CD4-positive, alpha-beta T cell treated with Interferon gamma for 1 hour (primary cell): Measurements from ENCODE around the gene WDR41.
"Not testable (repeated sequence)": the region's sequence is repeated elsewhere in the genome, so short reads cannot be mapped to it uniquely, and the experiment has no call there.

Source experiments
- DNase-seq: peaks from one replicate; pipeline ENCODE4 v3.0.0-alpha.2; 2020

WDR41 gene

GRCh38 chr5:77491783-77492652, at the start of gene WDR41:
WDR41 (minus strand) TSS chr5:77492316; CDS start chr5:77492220, 96 bp downstream.
- peak; percentile 83 for DNase-seq

DNA sequence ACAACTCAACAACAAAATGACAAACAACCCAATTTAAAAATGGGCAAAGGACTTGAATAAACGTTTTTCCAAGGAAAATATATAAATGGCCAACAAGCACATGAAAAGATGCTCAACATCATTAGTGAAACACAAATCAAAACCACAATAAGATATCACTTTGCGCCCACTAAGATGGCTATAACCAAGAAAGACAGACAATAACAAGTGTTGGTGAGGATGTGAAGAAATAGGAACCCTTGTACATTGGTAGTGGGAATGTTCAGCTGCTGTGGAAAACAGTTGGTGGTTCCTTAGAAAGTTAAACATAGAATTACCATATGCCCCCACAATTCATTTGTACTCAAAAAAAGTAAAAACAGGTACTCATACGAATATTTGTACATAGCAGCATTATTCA, 39.2 kb upstream of the WDR41 start:
- DNase-seq, result no peak

GRCh38 chr5:77518304-77518703, 26.2 kb upstream of the WDR41 start:
- DNase-seq, result no peak

- no peak for DNase-seq
These were observed 22.3 kb upstream of the WDR41 start for GRCh38 chr5:77514457-77514856.

DNA sequence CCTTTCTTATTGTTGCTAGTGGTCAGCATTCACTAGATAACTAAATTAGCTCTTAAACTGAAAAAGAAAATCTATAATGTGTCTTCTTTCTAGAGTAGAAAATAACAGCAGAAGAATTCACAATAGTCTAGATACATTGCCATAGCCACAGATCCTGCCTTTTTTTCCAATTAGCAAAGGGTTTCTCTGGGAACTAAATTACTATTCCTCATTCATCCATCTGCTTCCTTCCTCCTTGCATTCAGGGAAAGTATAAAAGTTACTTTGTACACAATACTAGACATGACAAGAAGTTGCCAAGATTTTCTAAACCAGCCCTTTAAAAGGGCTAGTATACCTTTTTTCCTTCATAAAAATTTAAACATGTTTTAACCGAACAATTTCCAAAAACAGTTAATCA, 21.2 kb upstream of the WDR41 start:
- DNase-seq, result no peak

- DNase-seq, result not testable (repeated sequence)
These were observed 9.0 kb upstream of the WDR41 start for GRCh38 chr5:77501132-77501531.

DNA sequence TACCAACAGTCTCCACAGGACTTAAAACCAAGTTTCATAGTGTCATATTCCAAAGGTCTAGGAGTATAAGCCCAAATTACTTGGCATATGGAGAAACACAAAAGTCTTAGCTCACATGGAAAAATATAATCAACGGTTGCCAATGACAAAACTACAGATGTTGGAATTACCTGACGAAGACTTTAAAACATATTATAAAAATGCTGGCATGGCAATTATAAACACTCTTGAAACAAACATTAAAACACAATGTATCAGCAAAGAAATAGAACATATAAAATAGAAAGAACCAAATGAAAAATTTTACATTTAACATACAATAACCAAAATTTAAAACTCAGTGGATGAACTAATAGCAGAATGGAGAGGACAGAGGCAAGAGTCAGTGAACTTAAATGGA, 7.9 kb upstream of the WDR41 start:
- no peak for DNase-seq

DNA sequence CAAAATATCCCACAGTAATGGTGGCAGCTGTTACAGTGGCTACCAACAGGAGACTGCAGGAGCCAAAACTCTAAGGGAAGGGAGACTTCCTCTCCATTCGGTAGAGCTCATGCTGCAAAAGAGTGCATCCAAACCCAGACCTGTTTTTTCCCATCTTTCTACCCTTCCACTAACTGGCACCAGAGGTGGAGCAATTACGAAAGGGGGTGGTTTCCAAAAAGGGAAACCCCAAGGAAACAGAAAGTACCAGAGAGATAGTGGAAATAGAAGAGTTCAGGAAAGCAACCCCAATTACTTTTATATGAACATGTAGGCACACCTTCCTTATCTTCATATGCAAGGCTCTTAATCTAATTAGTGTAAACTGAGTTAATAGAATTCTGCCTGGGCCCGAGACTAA, 7.3 kb upstream of the WDR41 start:
- no peak for DNase-seq

GRCh38 chr5:77498952-77499351, 6.8 kb upstream of the WDR41 start:
- no peak for DNase-seq

- no peak for DNase-seq
These were observed 2.8 kb upstream of the WDR41 start for GRCh38 chr5:77494935-77495334.

- DNase-seq, result no peak
These were observed 511 bp upstream of the WDR41 start for GRCh38 chr5:77492653-77493000.

DNA sequence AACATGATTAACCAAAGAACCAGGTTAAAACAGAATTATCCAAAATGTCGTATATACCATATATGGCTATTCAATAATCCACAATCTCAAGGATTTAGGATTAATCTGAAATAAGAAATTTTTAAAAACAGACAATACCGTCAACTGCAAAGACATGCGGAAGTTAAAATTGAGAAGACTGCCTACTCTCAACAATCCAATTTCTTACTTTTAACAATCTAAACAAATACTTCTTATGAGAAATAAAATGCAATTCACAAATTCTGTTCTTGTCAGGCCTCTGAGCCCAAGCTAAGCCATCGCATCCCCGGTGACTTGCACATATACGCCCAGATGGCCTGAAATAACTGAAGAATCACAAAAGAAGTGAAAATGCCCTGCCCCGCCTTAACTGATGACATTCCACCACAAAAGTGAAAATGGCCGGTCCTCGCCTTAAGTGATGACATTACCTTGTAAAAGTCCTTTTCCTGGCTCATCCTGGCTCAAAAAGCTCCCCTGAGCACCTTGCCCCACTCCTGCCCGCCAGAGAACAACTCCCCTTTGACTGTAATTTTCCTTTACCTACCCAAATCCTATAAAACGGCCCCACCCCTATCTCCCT, 1.3 kb downstream of the WDR41 start:
- DNase-seq, result not testable (repeated sequence)

DNA sequence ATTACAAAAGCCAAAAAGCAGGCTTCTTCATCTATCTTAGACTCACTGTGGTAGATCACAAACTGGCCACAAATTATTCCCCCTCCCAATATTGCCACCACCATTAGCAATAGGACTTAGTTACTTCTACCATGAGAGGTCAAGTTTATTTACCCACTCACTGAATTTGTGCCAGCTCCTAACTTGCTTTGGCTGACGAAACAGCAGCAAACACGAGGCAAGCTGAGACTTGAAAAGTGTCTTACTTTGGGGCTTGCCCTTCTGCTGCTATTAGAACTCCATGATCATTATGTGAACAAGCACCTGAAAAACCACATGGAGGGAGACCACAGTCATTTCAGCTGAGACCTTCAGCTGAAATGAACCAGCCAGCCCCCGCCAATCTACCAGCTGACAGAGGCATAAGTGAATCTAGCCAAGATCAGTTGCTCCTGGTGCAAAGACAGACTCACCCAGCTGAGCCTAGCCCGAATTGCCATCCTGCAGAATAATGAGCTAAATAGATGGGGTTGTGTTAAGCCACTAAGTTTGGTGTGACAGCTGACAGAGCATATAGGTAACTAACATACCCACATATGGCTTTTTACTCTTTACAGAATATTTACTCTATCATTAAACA, 5.7 kb downstream of the WDR41 start:
- no peak for DNase-seq

GRCh38 chr5:77483682-77484081, 8.4 kb downstream of the WDR41 start:
- DNase-seq, result no peak

DNA sequence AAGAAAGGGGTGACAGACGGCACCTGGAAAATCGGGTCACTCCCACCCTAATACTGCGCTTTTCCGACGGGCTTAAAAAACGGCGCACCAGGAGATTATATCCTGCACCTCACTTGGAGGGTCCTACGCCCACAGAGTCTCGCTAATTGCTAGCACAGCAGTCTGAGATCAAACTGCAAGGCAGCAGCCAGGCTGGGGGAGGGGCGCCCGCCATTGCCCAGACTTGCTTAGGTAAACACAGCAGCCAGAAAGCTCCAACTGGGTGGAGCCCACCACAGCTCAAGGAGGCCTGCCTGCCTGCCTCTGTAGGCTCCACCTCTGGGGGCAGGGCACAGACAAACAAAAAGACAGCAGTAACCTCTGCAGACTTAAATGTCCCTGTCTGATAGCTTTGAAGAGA, 17.1 kb downstream of the WDR41 start:
- DNase-seq, result not testable (repeated sequence)

DNA sequence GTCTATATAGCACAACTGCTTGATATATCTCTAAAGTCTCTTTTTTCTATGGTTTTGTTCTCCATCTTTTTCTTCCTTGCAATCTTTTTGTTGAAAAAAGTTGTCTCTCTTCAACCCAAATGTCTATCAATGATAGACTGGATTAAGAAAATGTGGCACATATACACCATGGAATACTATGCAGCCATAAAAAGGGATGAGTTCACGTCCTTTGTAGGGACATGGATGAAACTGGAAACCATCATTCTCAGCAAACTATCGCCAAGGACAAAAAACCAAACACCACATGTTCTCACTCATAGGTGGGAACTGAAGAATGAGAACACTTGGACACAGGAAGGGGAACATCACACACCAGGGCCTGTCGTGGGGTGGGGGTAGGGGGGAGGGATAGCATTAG, 23.2 kb downstream of the WDR41 start:
- DNase-seq, result not testable (repeated sequence)

DNA sequence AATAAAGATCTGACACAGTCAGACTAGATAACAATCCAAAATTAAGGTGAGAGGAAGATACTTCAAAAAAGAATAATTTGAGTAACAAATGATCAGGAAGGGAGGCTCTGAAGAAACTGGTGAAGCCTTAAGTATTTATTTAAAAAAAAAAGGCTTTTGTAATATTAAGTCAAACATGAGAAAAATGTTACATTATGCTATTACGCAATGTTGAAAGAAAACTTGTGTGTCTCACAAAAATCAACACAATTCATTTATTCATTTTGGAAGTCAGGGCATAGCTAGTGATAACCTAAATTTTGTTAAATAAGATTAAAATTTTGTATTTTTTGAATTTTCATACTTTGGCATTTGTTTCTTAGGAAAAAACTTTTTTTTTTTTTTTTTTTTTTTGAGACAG, 28.2 kb downstream of the WDR41 start:
- no peak for DNase-seq

- no peak for DNase-seq
These were observed 30.8 kb downstream of the WDR41 start for GRCh38 chr5:77461287-77461686.

DNA sequence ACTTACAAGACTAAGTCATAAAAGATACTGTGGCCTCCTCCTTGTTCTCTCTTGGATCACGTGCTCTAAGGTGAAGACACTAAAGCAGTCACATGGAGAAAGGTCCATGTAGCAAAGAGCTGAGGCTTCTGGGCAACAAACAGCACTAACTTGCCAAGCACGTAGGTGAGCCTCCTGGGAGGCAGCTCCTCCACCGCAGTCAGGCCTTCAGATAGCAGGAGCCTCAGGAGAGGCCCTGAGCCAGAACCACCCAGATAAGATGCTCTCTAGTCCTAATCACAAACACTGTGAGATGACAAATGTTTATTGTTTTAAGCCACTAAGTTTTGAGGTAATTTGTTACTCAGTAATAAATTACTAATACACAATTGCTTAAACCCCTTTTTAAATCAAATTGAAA, 38.0 kb downstream of the WDR41 start:
- no peak for DNase-seq

- DNase-seq, result no peak
These were observed 39.8 kb downstream of the WDR41 start for GRCh38 chr5:77452351-77452750.

DNA sequence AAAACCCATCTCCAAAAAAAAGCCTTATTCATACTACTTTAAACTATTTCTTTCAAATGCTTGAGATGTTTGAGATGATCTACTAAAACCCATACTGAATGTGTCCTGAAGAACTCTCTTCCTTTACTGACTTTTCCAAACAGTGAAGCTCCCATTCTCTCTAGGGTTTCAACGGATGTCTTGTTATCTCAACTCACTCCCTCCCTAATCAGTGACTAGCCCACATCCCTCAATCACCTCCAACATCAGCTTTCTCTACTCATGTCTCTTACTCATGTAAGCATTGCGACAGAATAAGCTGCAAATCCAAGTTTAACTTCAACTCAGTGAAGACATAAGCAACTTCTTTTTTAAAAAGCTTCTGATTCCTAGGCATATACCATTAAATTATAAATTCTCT, 42.1 kb downstream of the WDR41 start:
- DNase-seq, result no peak

- DNase-seq, result no peak
These were observed 42.8 kb downstream of the WDR41 start for GRCh38 chr5:77449277-77449676.

DNA sequence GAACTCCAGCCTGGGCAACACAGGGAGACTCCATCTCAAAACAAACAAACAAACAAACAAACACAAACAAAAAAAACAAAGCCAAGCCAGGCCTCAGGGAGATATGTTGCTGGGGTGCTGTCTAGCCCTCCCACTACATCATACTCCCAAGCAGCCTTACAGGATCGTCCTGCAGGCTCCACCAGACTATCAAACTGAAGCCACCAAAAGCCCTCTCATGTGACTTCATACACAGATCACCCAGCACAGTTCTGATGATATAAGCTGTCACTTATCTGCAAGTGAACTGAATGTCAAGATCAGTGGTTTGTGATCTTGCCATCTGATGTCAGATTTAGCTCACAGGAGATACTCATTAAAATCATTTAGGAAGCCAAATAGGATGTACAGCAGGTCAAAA, 43.3 kb downstream of the WDR41 start:
- no peak for DNase-seq

DNA sequence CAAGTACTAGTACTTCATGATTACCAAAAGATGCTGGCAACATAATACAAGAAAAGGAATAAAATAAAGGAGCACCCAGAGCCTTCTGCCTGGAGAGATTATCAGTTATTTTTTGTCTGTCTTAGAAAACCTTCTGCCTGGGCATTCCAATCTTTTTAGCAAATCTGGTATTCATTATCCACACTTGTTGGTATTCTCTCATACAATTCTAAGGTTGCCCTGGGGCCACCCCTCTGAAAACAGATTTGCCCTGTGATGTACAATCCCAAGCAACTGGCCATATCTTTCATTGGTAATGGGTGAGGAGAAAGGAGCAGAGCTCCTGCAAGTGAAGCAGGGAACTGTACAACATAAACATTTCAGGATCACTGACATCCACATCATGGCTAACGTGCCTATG, 47.8 kb downstream of the WDR41 start:
- no peak for DNase-seq
